ENCODE measurements around the gene AKAP6.

AKAP6 gene

GRCh38 chr14:32630701-32631100 lies 301.6 kb downstream of the AKAP6 start:
- no peak for DNase-seq

- no peak for DNase-seq
Observed at GRCh38 chr14:32633224-32633859, 304.2 kb downstream of the AKAP6 start.

GRCh38 chr14:32633930-32634329 lies 304.8 kb downstream of the AKAP6 start:
- DNase-seq, result no peak

GRCh38 chr14:32635061-32635719 lies 306.1 kb downstream of the AKAP6 start:
- DNase-seq, result no peak

- DNase-seq, result no peak
Observed at GRCh38 chr14:32637582-32637981, 308.5 kb downstream of the AKAP6 start.

GRCh38 chr14:32639208-32639607 lies 310.1 kb downstream of the AKAP6 start:
- DNase-seq, result no peak

- no peak for DNase-seq
Observed at GRCh38 chr14:32645551-32645950, 316.5 kb downstream of the AKAP6 start.

- no peak for DNase-seq
Observed at GRCh38 chr14:32648434-32648833, 319.3 kb downstream of the AKAP6 start.

- DNase-seq, result no peak
Observed at GRCh38 chr14:32650030-32650429, 320.9 kb downstream of the AKAP6 start.

- DNase-seq, result no peak
Observed at GRCh38 chr14:32650665-32651064, 321.6 kb downstream of the AKAP6 start.

- DNase-seq, result no peak
Observed at GRCh38 chr14:32654106-32654505, 325.0 kb downstream of the AKAP6 start.

GRCh38 chr14:32656601-32657000 lies 327.5 kb downstream of the AKAP6 start:
- DNase-seq, result no peak

- no peak for DNase-seq
Observed at GRCh38 chr14:32657081-32657480, 328.0 kb downstream of the AKAP6 start.

GRCh38 chr14:32661216-32661615 lies 332.1 kb downstream of the AKAP6 start:
- DNase-seq, result no peak

GRCh38 chr14:32662211-32662610 lies 333.1 kb downstream of the AKAP6 start:
- DNase-seq, result no peak

- no peak for DNase-seq
Observed at GRCh38 chr14:32666308-32666707, 337.2 kb downstream of the AKAP6 start.

GRCh38 chr14:32667287-32667686 lies 338.2 kb downstream of the AKAP6 start:
- no peak for DNase-seq

GRCh38 chr14:32667791-32668190 lies 338.7 kb downstream of the AKAP6 start:
- DNase-seq, result no peak

- no peak for DNase-seq
Observed at GRCh38 chr14:32669391-32669790, 340.3 kb downstream of the AKAP6 start.

- no peak for DNase-seq
Observed at GRCh38 chr14:32675433-32675832, 346.3 kb downstream of the AKAP6 start.

GRCh38 chr14:32677129-32677780 lies 348.2 kb downstream of the AKAP6 start:
- DNase-seq, result no peak

GRCh38 chr14:32678088-32678487 lies 349.0 kb downstream of the AKAP6 start:
- DNase-seq, result no peak

- DNase-seq, result no peak
Observed at GRCh38 chr14:32679927-32680612, 351.0 kb downstream of the AKAP6 start.

GRCh38 chr14:32681598-32681997 lies 352.5 kb downstream of the AKAP6 start:
- no peak for DNase-seq
